Endothelial cell of umbilical vein (primary cell): Measurements from ENCODE around the gene RELL2.
"Not testable (repeated sequence)": the region's sequence is repeated elsewhere in the genome, so short reads cannot be mapped to it uniquely, and the experiment has no call there.

ENCODE experiments used
- EZH2 ChIP-seq: IDR thresholded peaks from 2 replicates; pipeline ENCODE4 v1.6.1; 2012; ENCODE audit warnings: borderline replicate concordance, low read depth, mild to moderate bottlenecking, moderate library complexity, low read length, inconsistent platforms; ENCODE audit not compliant: severe bottlenecking
- POLR2A ChIP-seq: IDR thresholded peaks from 2 replicates; pipeline ENCODE4 v1.6.1; 2012; ENCODE audit warnings: low read depth, mild to moderate bottlenecking, control low read depth, low read length
- POLR2AphosphoS5 ChIP-seq: IDR thresholded peaks from 2 replicates; pipeline ENCODE4 v1.6.1; 2012; ENCODE audit warnings: low read depth, mild to moderate bottlenecking, control low read depth, low read length, moderate library complexity; ENCODE audit not compliant: insufficient read depth
- TF ChIP-seq, protein P1 (sequence below), 2 donors: IDR thresholded peaks; 1 replicate in 1 of 2; 2 replicates in 1 of 2; pipeline ENCODE4 v1.5.1; 2011; ENCODE audit warnings: low read length in 2 of 2, mild to moderate bottlenecking in 2 of 2, moderate library complexity in 2 of 2, control low read depth in 1 of 2, inconsistent platforms in 1 of 2, low read depth in 1 of 2; ENCODE audit not compliant: insufficient read depth in 1 of 2; ENCODE audit errors: extremely low read depth in 1 of 2
- TF ChIP-seq, protein P2 (sequence below): IDR thresholded peaks from 2 replicates; pipeline ENCODE4 v1.6.1; 2011; ENCODE audit not compliant: insufficient read depth, insufficient read length

DNA sequence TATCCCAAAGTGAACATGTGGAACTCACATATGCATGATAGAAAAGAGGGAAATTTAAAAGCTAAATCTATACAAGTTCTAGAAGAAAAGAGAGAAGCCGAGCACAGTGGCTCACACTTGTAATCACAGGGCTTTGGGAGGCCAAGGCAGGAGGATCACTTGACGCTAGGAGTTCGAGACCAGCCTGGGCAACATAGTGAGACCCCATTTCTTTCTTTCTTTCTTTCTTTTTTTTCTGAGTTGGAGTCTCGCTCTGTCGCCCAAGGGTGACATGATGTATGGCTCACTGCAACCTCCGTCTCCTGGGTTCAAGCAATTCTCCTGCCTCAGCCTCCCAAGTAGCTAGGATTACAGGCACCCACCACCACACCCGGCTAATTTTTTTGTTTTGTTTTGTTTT, 26.9 kb upstream of the RELL2 start:
- TF ChIP-seq, protein P1, sequence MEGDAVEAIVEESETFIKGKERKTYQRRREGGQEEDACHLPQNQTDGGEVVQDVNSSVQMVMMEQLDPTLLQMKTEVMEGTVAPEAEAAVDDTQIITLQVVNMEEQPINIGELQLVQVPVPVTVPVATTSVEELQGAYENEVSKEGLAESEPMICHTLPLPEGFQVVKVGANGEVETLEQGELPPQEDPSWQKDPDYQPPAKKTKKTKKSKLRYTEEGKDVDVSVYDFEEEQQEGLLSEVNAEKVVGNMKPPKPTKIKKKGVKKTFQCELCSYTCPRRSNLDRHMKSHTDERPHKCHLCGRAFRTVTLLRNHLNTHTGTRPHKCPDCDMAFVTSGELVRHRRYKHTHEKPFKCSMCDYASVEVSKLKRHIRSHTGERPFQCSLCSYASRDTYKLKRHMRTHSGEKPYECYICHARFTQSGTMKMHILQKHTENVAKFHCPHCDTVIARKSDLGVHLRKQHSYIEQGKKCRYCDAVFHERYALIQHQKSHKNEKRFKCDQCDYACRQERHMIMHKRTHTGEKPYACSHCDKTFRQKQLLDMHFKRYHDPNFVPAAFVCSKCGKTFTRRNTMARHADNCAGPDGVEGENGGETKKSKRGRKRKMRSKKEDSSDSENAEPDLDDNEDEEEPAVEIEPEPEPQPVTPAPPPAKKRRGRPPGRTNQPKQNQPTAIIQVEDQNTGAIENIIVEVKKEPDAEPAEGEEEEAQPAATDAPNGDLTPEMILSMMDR (IDR thresholded peaks at IDR 0.05; ENCODE audit: extremely low read depth in 1 of 2, insufficient read depth in 1 of 2, low read depth in 1 of 2, low read length in 2 of 2) = not testable (repeated sequence)
- TF ChIP-seq POLR2A, EZH2, POLR2AphosphoS5: not testable (repeated sequence)
- TF ChIP-seq, protein P2, sequence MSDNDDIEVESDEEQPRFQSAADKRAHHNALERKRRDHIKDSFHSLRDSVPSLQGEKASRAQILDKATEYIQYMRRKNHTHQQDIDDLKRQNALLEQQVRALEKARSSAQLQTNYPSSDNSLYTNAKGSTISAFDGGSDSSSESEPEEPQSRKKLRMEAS = not testable (repeated sequence)
